GM19328 (cell line): ENCODE data around the gene GRM7.

Experiments
- ATAC-seq: cut with Tn5 transposase; IDR thresholded peaks from one replicate; pipeline ENCODE4 v1.9.1; 2021; ENCODE audit warnings: mild to moderate bottlenecking, moderate library complexity; ENCODE audit not compliant: unreplicated experiment

Gene GRM7

DNA sequence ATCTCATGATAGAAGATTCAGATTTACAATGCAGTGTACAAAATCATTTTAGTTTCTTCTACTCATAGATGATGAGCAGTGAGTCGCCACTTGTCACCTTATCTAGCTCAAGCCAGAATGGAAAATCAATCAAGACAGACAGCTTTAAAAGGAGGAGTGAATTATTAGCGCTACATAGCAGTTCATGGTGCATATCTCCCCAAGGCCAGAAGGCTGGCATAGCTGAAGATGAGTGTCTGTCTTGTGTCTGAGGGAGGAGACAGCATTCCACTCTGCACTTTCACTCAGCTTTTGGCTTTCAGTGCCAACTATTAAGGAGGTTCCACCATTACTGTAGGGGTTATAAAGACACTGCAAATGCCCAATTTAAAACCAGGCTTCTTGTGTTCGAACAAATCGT, 836.6 kb downstream of the GRM7 start:
- ATAC-seq, result no peak

DNA sequence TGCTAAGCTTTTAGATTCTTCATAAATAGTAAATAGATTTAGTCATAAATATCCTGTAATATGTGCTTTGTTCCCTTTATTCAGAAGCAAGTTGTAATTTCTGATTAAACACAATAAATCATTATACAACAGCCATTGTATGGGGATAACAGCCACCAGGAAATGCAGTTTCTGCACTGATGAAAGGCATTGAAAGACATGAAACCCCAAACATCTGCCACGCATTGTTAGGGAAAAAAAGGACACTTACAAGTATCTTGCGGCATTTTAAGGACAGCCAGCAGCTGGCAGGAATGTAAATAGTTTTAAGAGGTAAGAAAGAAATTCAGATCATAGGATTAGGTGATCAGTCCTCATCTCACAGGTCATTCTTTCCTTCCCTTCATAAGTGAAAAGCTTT, 839.6 kb downstream of the GRM7 start:
- ATAC-seq, result no peak

- no peak for ATAC-seq
These were observed 840.1 kb downstream of the GRM7 start for GRCh38 chr3:7700977-7701376.

GRCh38 chr3:7707187-7707586, 846.3 kb downstream of the GRM7 start:
- ATAC-seq, result no peak

DNA sequence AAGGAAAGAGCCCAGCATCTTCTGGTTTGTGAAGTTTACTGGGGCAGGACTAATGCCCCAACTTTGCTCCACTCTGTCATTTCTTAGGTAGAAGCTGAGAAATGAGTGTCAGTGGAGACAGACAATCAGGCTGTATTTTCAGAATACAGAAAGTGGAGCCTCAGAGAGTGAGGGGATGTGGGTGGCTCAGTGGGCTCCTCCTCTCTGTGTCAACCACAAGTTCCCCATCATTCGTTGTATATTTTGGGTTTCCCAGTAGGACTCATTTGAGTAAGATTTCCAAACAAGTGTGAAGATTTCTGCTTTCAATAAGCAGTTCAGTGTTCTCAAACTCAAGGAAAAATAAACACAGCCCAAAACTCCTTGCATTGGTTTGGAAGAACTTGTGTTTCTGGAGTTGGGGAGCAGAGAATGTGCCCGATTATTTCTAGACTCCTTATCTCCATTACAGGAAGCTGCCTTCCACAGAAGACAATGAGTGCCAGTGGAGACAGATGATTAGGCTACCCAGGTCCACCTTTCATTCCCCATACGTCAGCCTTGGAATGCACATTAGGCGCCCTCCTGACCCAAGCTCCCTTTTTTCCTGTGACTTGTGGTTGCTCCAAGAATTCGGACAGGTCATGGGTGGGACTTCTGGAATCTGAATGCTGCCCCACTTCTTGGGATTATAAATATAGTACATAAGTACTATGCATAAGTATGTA, 848.6 kb downstream of the GRM7 start:
- no peak for ATAC-seq

- no peak for ATAC-seq
These were observed 849.4 kb downstream of the GRM7 start for GRCh38 chr3:7710284-7710683.

DNA sequence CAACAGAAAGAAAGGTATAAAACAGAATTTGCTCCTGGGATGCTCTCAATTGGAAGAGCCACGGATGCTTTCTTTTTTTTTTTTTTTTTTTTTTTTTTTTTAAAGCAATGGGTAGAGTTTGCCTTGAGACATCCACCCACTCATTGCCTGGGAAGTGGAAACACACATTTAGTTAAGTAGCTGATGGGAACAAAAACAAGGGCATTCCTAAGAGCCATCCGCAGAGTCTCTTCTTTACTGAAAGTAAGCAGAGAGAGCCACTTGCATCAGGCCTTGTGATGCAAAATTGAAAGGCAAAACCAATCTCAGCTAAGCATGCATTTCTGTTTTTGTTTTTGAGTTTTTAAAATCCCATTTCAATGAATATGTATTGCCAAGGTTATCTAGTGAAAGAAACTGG, 852.8 kb downstream of the GRM7 start:
- ATAC-seq, result no peak

DNA sequence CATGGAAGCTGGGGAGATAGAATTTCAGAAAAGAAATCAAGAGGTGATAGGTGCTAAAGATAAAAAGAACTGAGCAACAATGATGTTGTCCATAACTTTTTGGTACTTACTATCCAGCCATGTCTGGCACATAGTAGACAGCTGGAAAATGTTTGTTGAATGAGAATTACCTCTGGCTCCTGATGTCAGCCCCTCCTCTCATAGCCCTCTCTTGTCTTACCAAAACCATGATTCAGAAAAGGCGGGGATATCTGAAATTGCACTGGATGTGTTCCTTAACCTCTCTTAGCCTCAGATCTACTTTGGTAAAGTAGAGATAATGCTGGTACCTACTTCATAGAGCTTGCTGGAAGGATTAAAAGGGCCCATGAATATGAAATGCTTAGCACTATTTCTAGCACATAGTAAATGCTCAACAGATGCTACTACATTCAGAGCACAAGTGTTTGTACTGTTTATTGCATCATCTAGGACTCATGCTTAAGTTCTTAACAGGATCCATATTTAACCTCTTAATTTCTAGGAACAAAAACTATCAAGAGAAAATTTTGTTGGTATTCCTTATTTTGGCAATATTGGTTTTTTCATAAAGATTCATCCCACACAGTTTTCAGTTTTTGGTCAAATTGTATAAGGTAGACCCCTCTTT, 859.9 kb downstream of the GRM7 start:
- ATAC-seq, result no peak

DNA sequence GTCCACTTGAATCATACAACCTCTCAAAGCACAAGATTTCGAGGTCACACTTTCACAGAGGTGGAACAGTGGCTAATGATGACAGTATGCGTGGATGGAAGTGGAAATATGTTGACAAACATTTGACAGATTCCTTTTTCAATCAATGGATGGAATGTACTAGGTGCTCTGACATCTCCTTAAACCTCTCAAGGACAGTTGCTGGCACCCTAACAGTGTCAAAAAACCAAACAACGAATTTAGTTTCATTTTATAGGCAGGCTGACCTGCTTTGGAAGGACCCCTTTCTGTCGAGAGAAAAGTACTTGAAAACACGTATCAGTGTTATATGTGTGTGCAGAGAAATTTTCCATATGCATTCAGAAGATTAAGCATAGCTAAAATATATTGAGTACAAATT, 861.0 kb downstream of the GRM7 start:
- ATAC-seq, result no peak

- no peak for ATAC-seq
These were observed 867.9 kb downstream of the GRM7 start for GRCh38 chr3:7728566-7729519.

- ATAC-seq, result no peak
These were observed 873.0 kb downstream of the GRM7 start for GRCh38 chr3:7733933-7734332.

- ATAC-seq, result no peak
These were observed 873.5 kb downstream of the GRM7 start for GRCh38 chr3:7734456-7734855.

- ATAC-seq, result no peak
These were observed 876.3 kb downstream of the GRM7 start for GRCh38 chr3:7737263-7737662.

DNA sequence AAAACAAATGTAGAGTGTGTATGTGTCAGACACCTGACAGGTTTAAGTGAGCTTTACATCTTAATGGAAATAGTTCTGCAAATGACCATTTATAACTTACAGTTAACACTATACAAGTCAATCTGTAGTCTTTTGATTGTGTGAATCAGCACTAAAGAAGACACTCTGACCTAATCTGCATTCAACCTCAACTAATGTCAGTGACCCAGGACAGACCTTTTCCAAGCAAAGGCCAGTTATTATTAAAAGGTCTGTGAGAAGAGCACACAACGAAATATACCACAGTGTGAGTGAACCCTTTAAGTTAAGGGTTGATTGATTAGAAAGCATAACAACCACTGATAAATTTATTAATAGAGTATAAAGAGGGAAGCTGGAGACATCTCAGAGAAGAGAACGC, 878.8 kb downstream of the GRM7 start:
- no peak for ATAC-seq

GRCh38 chr3:7740458-7740857, 879.5 kb downstream of the GRM7 start:
- ATAC-seq, result no peak

- no peak for ATAC-seq
These were observed 883.9 kb downstream of the GRM7 start for GRCh38 chr3:7744850-7745249.

GRCh38 chr3:7745711-7746110, 884.8 kb downstream of the GRM7 start:
- no peak for ATAC-seq

DNA sequence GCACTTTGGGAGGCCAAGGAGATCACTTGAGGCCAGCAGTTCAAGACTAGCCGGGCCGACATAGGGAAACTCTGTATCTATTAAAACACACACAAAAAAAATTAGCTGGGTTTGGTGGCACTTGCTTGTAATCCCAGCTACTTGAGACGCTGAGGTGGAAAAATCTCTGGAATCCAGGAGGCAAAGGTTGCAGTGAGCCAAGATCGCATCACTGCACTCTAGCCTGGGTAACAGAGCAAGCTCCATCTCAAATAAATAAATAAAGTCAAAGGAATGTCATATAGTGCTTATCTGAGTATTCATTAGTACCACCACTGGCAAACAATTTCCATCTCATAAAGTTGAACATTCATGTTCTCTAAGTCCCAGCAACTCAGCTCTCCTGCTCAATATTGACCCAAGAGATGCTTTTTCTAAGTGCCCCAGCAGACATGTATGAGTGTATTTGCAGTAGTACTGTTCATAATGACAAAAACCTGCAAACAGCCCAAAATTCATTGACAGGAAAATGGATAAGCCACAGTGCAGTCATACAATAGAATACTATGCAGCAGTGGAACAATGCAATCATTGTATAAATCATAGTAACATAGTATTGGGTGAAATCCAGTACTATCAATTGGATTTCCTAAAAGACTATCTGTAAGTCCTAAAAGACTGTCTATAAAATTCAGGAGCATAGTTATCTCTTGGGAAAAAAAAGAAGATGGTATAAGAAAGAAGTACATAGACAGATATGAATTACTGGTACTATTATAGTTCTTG, 889.2 kb downstream of the GRM7 start:
- no peak for ATAC-seq

- no peak for ATAC-seq
These were observed 891.1 kb downstream of the GRM7 start for GRCh38 chr3:7752005-7752404.

- no peak for ATAC-seq
These were observed 893.9 kb downstream of the GRM7 start for GRCh38 chr3:7754653-7755441.
